Loucy (cell line): ENCODE measurements around the gene PI16.

Source experiments
- H2AFZ ChIP-seq: fragments of 200-600 bp; sonication (generic); 2 replicates; pipeline ENCODE4 v1.6.0; 2016; ENCODE audit warnings: antibody characterized with exemption, mild to moderate bottlenecking, low read length, moderate library complexity
- H3F3A ChIP-seq: fragments of 200-600 bp; 2 replicates; pipeline ENCODE4 v1.6.0; 2016; ENCODE audit warnings: antibody characterized with exemption, low read depth, mild to moderate bottlenecking
- H3K27me3 ChIP-seq: fragments of 200-600 bp; sonication (generic); 2 replicates; pipeline ENCODE4 v1.6.1; 2014; ENCODE audit warnings: low read length, mild to moderate bottlenecking; ENCODE audit not compliant: insufficient read depth, poor library complexity, severe bottlenecking
- H3K36me3 ChIP-seq: fragments of 200-600 bp; sonication (generic); 2 replicates; pipeline ENCODE4 v1.6.1; 2016; ENCODE audit warnings: low read length; ENCODE audit not compliant: insufficient read depth
- H3K4me1 ChIP-seq: fragments of 200-600 bp; sonication (generic); 2 replicates; pipeline ENCODE4 v1.5.1; 2014; ENCODE audit warnings: low read length, mild to moderate bottlenecking; ENCODE audit not compliant: insufficient read depth, poor library complexity, severe bottlenecking
- H3K4me2 ChIP-seq: fragments of 200-600 bp; sonication (generic); 2 replicates; pipeline ENCODE4 v1.6.0; 2014; ENCODE audit warnings: antibody characterized with exemption, low read length, low read depth, mild to moderate bottlenecking; ENCODE audit not compliant: poor library complexity, severe bottlenecking
- H3K4me3 ChIP-seq: fragments of 200-600 bp; sonication (generic); 2 replicates; pipeline ENCODE4 v1.5.1; 2014; ENCODE audit warnings: low read length, mild to moderate bottlenecking, mixed read lengths; ENCODE audit not compliant: poor library complexity, severe bottlenecking
- H3K79me2 ChIP-seq: fragments of 200-600 bp; sonication (generic); 2 replicates; pipeline ENCODE4 v1.6.1; 2014; ENCODE audit warnings: low read length; ENCODE audit not compliant: insufficient read depth
- H3K9ac ChIP-seq: fragments of 200-600 bp; sonication (generic); 2 replicates; pipeline ENCODE4 v1.6.0; 2014; ENCODE audit warnings: mild to moderate bottlenecking, low read depth, low read length, moderate library complexity; ENCODE audit not compliant: poor library complexity, severe bottlenecking
- H3K9me2 ChIP-seq: fragments of 200-600 bp; sonication (generic); replicated peaks from 2 replicates; pipeline ENCODE4 v1.6.1; 2016; ENCODE audit warnings: low read depth, low read length, mixed read lengths
- H3K9me3 ChIP-seq: fragments of 200-600 bp; sonication (generic); 2 replicates; pipeline ENCODE4 v1.6.1; 2014; ENCODE audit warnings: mild to moderate bottlenecking, antibody characterized with exemption, low read length, low read depth; ENCODE audit not compliant: insufficient read depth
- H4K20me1 ChIP-seq: fragments of 200-600 bp; sonication (generic); 2 replicates; pipeline ENCODE4 v1.6.0; 2014; ENCODE audit warnings: antibody characterized with exemption, low read length, mild to moderate bottlenecking; ENCODE audit not compliant: insufficient read depth, poor library complexity, severe bottlenecking
- CTCF ChIP-seq: fragments of 200-600 bp; sonication (generic); conservative IDR thresholded peaks from 2 replicates; pipeline ENCODE4 v1.5.1; 2014; ENCODE audit warnings: mild to moderate bottlenecking, antibody characterized with exemption, low read length
- EZH2phosphoT487 ChIP-seq: fragments of 200-600 bp; IDR thresholded peaks from 2 replicates; pipeline ENCODE4 v1.6.1; 2018; ENCODE audit warnings: antibody characterized with exemption, mild to moderate bottlenecking, moderate library complexity, borderline replicate concordance

PI16 gene

GRCh38 chr6:36969988-36970891 is 15.7 kb downstream of the PI16 start:
- Histone ChIP-seq H3K9me2 (no peaks in the 10 kb centered on the region), H3F3A (no peaks in the 10 kb centered on the region), H3K4me1 (no peaks in the 10 kb centered on the region), H4K20me1 (no peaks in the 10 kb centered on the region), H3K79me2 (no peaks in the 10 kb centered on the region), H3K4me3 (no peak overlapping the region), H3K4me2 (no peak overlapping the region), H3K9ac (no peak overlapping the region), H3K9me3 (no peaks in the 10 kb centered on the region), H3K27me3 (no peaks in the 10 kb centered on the region), H3K36me3 (peaks cover 85% of the 10 kb centered on the region), H2AFZ (no peak overlapping the region)
- TF ChIP-seq CTCF (no peak), EZH2phosphoT487 (no peak)

DNA sequence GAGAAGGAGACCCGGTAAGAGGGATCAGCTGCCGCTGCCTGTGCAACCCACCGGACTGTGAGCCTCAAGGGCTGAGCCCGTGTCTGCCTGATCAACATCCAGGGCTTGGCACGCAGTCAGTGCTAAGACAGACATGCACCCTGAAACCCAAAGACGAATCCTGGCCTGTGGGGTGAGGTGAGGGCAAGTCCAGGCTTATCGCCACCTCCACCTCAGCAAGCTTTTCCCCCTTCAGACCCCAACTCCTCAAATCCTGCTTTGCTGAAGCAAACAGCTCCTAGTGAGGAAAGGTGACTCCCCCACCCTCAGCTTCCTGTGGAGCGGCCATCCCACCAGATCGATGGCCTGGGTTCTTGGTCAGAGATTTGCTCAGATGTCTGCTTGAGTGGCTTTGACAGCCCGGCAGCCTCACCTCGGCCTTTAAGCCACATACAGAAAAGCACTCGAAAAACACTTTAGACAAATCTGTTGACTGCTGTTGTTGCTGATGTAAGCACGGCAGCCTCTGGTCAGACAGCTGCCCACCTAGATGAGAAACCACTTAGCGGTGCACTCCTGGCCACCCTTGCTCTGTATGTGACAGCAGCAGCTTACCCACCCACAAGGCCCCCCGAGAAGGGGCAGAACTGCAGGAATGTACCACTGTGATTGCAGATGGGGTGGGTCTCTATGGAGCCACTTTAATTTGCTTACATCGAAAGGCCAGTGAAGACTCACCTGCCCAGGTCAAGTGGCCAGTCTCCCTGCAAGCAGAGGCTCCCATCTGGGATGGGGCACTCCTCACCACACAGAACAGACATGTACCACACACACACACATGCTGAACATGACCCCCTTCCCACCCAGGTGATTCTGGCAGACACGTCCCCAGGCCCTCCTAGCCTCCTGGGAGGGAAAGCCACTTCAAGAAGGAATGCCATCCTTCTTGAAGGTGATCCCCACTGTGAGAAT is 16.6 kb downstream of the PI16 start:
- no peaks in the 10 kb centered on the region for H3K9me2 ChIP-seq
- no peaks in the 10 kb centered on the region for H4K20me1 ChIP-seq
- no peak overlapping the region for H3K9ac ChIP-seq
- H3K27me3 ChIP-seq, result no peaks in the 10 kb centered on the region
- TF ChIP-seq EZH2phosphoT487 (no peak), CTCF (no peak)
- H3K4me3 ChIP-seq, result no peak overlapping the region
- H3K79me2 ChIP-seq, result no peaks in the 10 kb centered on the region; the same call in 1 of the 2 replicates
- peaks cover 95% of the 10 kb centered on the region for H3K36me3 ChIP-seq
- no peaks in the 10 kb centered on the region for H3F3A ChIP-seq
- H3K4me1 ChIP-seq, result no peaks in the 10 kb centered on the region
- no peak overlapping the region for H3K4me2 ChIP-seq
- no peak overlapping the region for H2AFZ ChIP-seq
- H3K9me3 ChIP-seq, result no peaks in the 10 kb centered on the region

DNA sequence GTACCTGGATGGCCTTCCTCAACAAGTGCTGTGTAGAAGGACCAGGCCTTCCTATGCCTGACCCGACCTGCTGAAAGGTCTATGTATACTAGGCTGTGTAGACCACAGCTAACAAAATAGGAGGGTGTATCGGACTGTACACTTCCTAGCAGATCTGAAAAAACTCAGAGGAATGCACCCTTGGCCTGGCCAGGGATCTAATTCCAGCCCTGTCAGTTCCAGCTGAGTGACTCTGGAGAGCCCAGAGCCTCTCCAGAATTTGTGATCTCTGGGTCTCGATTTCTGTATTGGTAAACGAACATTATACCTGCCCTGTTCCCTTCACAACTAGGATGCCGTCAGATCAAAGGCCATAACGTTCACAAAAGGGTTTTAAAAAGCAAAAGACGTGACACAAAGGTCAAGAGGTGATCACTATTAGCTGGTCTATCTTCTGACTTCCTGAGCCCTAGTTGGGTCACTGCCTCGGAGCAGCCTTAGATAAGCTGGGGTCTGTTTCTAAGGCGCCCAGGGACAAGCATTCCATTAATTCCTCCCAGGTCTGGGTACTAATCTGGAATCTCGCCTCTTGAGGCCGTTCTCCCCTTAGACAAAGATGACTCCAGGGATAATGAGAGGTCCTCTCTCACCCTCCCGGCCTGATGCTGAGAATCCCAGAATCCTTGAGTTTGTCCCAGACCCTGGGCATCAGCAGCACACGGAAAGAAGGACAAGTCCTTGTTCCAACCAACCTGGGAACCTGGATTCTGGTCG is 17.6 kb downstream of the PI16 start:
- no peak overlapping the region for H3K4me2 ChIP-seq
- H3K9me2 ChIP-seq, result no peaks in the 10 kb centered on the region
- peaks cover 100% of the 10 kb centered on the region for H3K36me3 ChIP-seq
- H3K4me3 ChIP-seq, result no peak overlapping the region
- no peaks in the 10 kb centered on the region for H3K27me3 ChIP-seq
- TF ChIP-seq CTCF (no peak), EZH2phosphoT487 (no peak)
- no peaks in the 10 kb centered on the region for H4K20me1 ChIP-seq
- H2AFZ ChIP-seq, result no peak overlapping the region
- no peaks in the 10 kb centered on the region for H3F3A ChIP-seq
- H3K9ac ChIP-seq, result no peak overlapping the region
- H3K4me1 ChIP-seq, result no peaks in the 10 kb centered on the region
- peaks cover 3% of the 10 kb centered on the region; the same call in 1 of the 2 replicates for H3K79me2 ChIP-seq
- H3K9me3 ChIP-seq, result no peaks in the 10 kb centered on the region
